Sigmoid colon (tissue), 7 donors: ENCODE measurements around the gene DBT. TPM values are rescaled to one million over a fixed set of nuclear protein-coding genes. Genes with fewer than 3 reads are reported as not detected.
"Not testable (repeated sequence)": the region's sequence is repeated elsewhere in the genome, so short reads cannot be mapped to it uniquely, and the experiment has no call there.

Experiments
- DNase-seq: peaks from one replicate; pipeline ENCODE4 v3.0.0-alpha.2; 2019
- H3K27ac ChIP-seq, 4 donors: fragments of 200-600 bp; sonication (generic); one replicate each; pipeline ENCODE4 v1.5.1; 2016 to 2019; ENCODE audit warnings: mild to moderate bottlenecking in 1 of 4
- H3K27me3 ChIP-seq, 3 donors: fragments of 200-600 bp; sonication (generic); one replicate each; pipeline ENCODE4 v1.5.1; 2019; ENCODE audit warnings: mild to moderate bottlenecking in 1 of 3
- H3K36me3 ChIP-seq, 4 donors: fragments of 200-600 bp; sonication (generic); one replicate each; pipeline ENCODE4 v1.5.1; 2016 to 2019
- H3K4me1 ChIP-seq, 4 donors: fragments of 200-600 bp; sonication (generic); one replicate each; pipeline ENCODE4 v1.5.1; 2017 to 2019
- H3K4me3 ChIP-seq, 4 donors: fragments of 200-600 bp; sonication (generic); one replicate each; pipeline ENCODE4 v1.5.1; 2017 to 2019; ENCODE audit warnings: mild to moderate bottlenecking in 2 of 4, moderate library complexity in 1 of 4
- H3K9me3 ChIP-seq, 4 donors: fragments of 200-600 bp in 3 of 4; sonication (generic) in 3 of 4; one replicate each; pipeline versions ENCODE4 v1.5.1 to v1.6.1; 2013 to 2019
- EP300 ChIP-seq, 4 donors: sonication (generic); formaldehyde crosslinking; IDR thresholded peaks; one replicate each; pipeline ENCODE4 v1.6.1; 2017; ENCODE audit warnings: antibody characterized with exemption in 4 of 4
- POLR2A ChIP-seq, 2 donors: fragments of 450-650 bp; IDR thresholded peaks; one replicate each; pipeline ENCODE4 v1.6.1; 2016; ENCODE audit warnings: antibody characterized with exemption in 2 of 2, mild to moderate bottlenecking in 2 of 2, moderate library complexity in 2 of 2
- POLR2AphosphoS5 ChIP-seq, 4 donors: sonication (generic); formaldehyde crosslinking; IDR thresholded peaks; one replicate each; pipeline ENCODE4 v1.6.1; 2017; ENCODE audit warnings: antibody characterized with exemption in 4 of 4
- WGBS, 2 donors: extraction: QIAGEN DNeasy Blood & Tissue Kit; methylation state at CpG; one replicate each; pipeline ENCODE4 v1.1.7; 2013; 5-methylcytosine and 5-hydroxymethylcytosine counted together
- intact Hi-C: fragments of 100-400 bp; cut with DNase I; formaldehyde crosslinking; loops from one replicate; pipeline ENCODE4 v1.15.1; 2023
- polyA plus RNA-seq, 3 donors: library from polyadenylated mRNA; stranded (reverse); fragments of 200-250 nt; gene quantifications; one replicate each; pipeline ENCODE4 v1.2.3, GENCODE V29; 2013
- total RNA-seq, 4 donors: library from RNA; depleted of rRNA; stranded (reverse); fragments of >200 nt; gene quantifications; one replicate each; pipeline ENCODE4 v1.1.0, GENCODE V29; 2016
- TF ChIP-seq, protein P1 (sequence below), 4 experiments: fragments of 450-650 bp in 3 of 4; fragments of 200-600 bp in 1 of 4; IDR thresholded peaks; one replicate each; pipeline ENCODE4 v1.5.1; 2016 to 2019; ENCODE audit warnings: antibody characterized with exemption in 4 of 4, mild to moderate bottlenecking in 3 of 4, moderate library complexity in 2 of 4
- donor health status: healthy with polysubstance abuse.
- donor health status: Bipolar disorder and iron deficiency.
- donor health status: healthy.

DBT gene
- total and polyA plus RNA-seq, 7 donors = 3.0 to 14.3 (median 8.8) TPM

DNA sequence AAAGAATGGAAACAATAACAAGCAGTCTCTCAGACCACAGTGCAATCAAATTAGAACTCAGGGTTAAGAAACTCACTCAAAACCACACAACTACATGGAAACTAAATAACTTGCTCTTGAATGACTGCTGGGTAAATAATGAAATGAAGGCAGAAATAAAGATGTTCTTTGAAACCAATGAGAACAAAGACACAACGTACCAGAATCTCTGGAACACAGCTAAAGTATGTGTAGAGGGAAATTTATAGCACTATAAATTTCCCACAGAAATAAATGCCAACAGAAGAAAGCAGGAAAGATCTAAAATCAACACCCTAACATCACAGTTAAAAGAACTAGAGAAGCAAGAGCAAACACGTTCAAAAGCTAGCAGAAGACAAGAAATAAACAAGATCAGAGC, 46.9 kb downstream of the DBT start:
- not testable (repeated sequence) for H3K9me3 ChIP-seq, H3K27me3 ChIP-seq, DNase-seq
- H3K27ac ChIP-seq = peak overlapping the region in 3 of 4 donors; percentile 73 to 79 (median 73)
- H3K36me3 ChIP-seq = peaks cover 0 to 45% (median 6%) of the 10 kb centered on the region in 4 donors
- peak overlapping the region in 1 of 4 donors; percentile 4 for H3K4me3 ChIP-seq
- TF ChIP-seq EP300 (IDR thresholded peaks at IDR 0.05) (peak; percentile 49 to 91 (median 72)), POLR2AphosphoS5 (IDR thresholded peaks at IDR 0.05) (peak; percentile 47 to 89 (median 68))
- intact Hi-C loops = loop anchor here (2.0 to 5.0 kb wide), 2 partner anchors 70 to 160 kb away; partner anchors contain the start of genes SASS6 and TRMT13
- peaks cover 0 to 49% (median 26%) of the 10 kb centered on the region in 4 donors for H3K4me1 ChIP-seq
- 62 to 81% methylated on average over 2 of the region's 2 CpGs for WGBS, 2 donors

DNA sequence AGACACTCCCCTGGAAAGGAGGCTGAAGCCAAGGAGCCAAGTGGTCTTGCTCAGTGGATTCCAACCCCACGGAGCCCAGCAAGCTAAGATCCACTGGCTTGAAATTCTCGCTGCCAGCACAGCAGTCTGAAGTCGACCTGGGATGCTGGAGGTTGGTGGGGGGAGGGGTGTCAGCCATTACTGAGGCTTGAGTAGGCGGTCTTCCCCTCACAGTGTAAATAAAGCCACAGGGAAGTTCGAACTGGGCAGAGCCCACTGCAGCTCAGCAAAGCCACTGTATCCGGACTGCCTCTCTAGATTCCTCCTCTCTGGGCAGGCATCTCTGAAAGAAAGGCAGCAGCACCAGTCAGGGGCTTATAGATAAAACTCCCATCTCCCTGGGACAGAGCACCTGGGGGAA, 49.6 kb downstream of the DBT start:
- H3K4me1 ChIP-seq = peaks cover 0 to 49% (median 26%) of the 10 kb centered on the region in 4 donors
- intact Hi-C loops = loop anchor here (5.0 kb wide), 1 partner anchor 158 kb away; no protein-coding TSS in a partner anchor
- H3K9me3 ChIP-seq, H3K27me3 ChIP-seq, DNase-seq, H3K4me3 ChIP-seq: not testable (repeated sequence)
- 85 to 93% methylated on average over 6 of the region's 6 CpGs for WGBS, 2 donors
- peak overlapping the region in 3 of 4 donors; percentile 13 to 43 (median 42) for H3K27ac ChIP-seq
- peaks cover 0 to 25% (median 4%) of the 10 kb centered on the region in 4 donors for H3K36me3 ChIP-seq

DNA sequence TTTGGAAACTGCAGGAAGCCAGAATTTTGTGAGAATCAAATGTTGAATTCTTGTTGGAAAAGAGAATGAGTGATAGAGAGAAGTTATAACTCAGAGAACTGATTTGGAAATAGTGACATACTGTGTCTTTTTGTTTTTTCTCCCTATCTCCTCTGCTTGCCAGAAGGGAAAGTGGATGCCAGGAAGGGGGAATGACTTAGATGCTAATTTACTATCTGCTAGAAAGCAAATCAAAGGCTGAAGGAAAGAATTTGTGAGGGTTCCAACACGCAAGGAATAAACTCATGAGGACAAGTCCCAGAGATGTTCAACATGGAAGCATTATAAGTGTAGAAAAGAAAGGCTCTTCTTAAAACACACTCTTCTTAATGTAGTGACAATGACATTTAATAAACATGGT, 51.0 kb downstream of the DBT start:
- peak overlapping the region in 1 of 4 donors; percentile 1 for H3K27ac ChIP-seq
- H3K36me3 ChIP-seq = peaks cover 0 to 22% (median 6%) of the 10 kb centered on the region in 4 donors
- 97 to 98% methylated on average over 1 of the region's 1 CpG for WGBS, 2 donors
- no peak for DNase-seq
- no peaks in the 10 kb centered on the region for H3K9me3 ChIP-seq
- intact Hi-C loops = no loop called here
- TF ChIP-seq POLR2A (IDR thresholded peaks at IDR 0.05) = no peak
- TF ChIP-seq POLR2AphosphoS5 (IDR thresholded peaks at IDR 0.05) = peak in 2 of 4 donors; percentile 27 to 32
- H3K4me1 ChIP-seq = peaks cover 0 to 45% (median 26%) of the 10 kb centered on the region in 4 donors
- no peak overlapping the region for H3K4me3 ChIP-seq
- no peaks in the 10 kb centered on the region for H3K27me3 ChIP-seq

DNA sequence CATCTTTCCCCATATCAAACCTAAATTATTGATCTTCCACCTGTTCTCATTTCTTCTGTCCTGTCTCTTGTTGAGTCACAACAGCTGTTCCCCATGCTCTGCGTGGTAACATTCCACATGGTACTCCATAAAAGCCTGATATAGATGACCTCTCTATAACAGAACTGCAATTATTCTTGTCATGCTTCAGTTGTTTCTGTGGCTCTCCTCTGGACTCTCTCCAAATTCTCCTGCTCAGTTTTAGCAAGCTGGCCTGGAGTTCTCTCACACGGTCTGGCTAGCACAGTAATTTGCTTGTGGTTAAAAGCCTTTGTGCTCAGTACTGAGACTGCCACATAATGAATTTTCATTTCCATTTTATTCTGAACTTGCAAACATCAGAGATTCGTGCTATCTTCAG, 61.0 kb downstream of the DBT start:
- Histone ChIP-seq H3K36me3 (no peaks in the 10 kb centered on the region), H3K27ac (peak overlapping the region in 3 of 4 donors; percentile 68 to 77 (median 72)), H3K4me1 (peaks cover 0 to 29% (median 22%) of the 10 kb centered on the region in 4 donors), H3K27me3 (no peaks in the 10 kb centered on the region), H3K4me3 (no peak overlapping the region), H3K9me3 (no peaks in the 10 kb centered on the region)
- intact Hi-C loops = loop anchor here (10.0 kb wide), 1 partner anchor 54 kb away; the partner anchor contains the start of genes SASS6 and TRMT13
- DNase-seq = peak; percentile 67
- 73 to 77% methylated on average over 3 of the region's 3 CpGs for WGBS, 2 donors
- TF ChIP-seq EP300 (IDR thresholded peaks at IDR 0.05) (no peak), POLR2AphosphoS5 (IDR thresholded peaks at IDR 0.05) (peak in 3 of 4 donors; percentile 16 to 57 (median 48))

DNA sequence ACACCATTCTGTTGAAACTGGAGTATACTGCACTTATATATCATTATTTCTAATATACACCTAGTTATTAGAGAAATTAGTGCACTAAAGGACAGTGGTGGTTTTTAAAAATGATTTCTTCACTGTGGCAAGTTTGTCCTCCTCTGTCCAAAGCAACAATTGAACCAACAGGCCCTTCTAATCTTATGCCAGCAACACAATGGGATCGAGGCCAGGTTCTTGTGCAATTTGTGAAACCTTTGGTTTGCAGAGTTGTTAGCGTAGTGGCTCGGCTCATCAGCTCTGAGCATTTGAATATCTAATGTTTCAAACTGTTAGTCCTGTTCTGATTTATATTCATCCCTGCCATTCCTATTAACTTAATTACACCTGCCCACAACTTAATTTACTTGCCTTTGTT, 61.7 kb downstream of the DBT start:
- intact Hi-C loops = loop anchor here (10.0 kb wide), 1 partner anchor 53 kb away; the partner anchor contains the start of genes SASS6 and TRMT13
- TF ChIP-seq, protein P1, sequence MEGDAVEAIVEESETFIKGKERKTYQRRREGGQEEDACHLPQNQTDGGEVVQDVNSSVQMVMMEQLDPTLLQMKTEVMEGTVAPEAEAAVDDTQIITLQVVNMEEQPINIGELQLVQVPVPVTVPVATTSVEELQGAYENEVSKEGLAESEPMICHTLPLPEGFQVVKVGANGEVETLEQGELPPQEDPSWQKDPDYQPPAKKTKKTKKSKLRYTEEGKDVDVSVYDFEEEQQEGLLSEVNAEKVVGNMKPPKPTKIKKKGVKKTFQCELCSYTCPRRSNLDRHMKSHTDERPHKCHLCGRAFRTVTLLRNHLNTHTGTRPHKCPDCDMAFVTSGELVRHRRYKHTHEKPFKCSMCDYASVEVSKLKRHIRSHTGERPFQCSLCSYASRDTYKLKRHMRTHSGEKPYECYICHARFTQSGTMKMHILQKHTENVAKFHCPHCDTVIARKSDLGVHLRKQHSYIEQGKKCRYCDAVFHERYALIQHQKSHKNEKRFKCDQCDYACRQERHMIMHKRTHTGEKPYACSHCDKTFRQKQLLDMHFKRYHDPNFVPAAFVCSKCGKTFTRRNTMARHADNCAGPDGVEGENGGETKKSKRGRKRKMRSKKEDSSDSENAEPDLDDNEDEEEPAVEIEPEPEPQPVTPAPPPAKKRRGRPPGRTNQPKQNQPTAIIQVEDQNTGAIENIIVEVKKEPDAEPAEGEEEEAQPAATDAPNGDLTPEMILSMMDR (IDR thresholded peaks at IDR 0.05) = no peak
- TF ChIP-seq POLR2AphosphoS5 (IDR thresholded peaks at IDR 0.05) = peak in 1 of 4 donors; percentile 35
- Histone ChIP-seq H3K4me3 (no peak overlapping the region), H3K27ac (peak overlapping the region in 3 of 4 donors; percentile 68 to 77 (median 72)), H3K27me3 (no peaks in the 10 kb centered on the region), H3K36me3 (no peaks in the 10 kb centered on the region), H3K4me1 (peaks cover 0 to 29% (median 22%) of the 10 kb centered on the region in 4 donors), H3K9me3 (no peaks in the 10 kb centered on the region)
- 90% methylated on average over 3 of the region's 3 CpGs for WGBS, 2 donors
- DNase-seq = peak; percentile 81

DNA sequence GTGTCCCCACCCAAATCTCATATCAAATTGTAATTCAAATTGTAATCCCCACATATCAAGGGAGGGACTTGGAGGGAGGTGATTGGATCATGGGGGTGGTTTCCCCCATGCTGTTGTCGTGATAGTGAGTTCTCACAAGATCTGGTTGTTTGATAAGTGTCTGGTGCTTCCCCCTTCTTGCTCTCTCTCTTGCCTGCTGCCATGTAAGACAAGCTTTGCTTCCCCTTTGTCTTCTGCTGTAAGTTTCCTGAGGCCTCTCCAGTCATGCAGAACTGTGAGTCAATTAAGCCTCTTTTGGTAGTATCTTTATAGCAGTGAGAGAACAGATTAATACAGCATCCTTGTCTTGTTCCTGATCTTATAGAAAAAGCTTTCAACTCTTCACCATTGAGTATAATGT, 65.1 kb downstream of the DBT start:
- intact Hi-C loops = loop anchor here (10.0 kb wide), 1 partner anchor 50 kb away; the partner anchor contains the start of genes SASS6 and TRMT13
- 35 to 78% methylated on average over 1 of the region's 1 CpG for WGBS, 2 donors

More for the DNA sequence above, 65.1 kb downstream of the DBT start:
- no peak overlapping the region for H3K27ac ChIP-seq
- H3K9me3 ChIP-seq = no peaks in the 10 kb centered on the region
- peaks cover 0 to 21% (median 18%) of the 10 kb centered on the region in 4 donors for H3K4me1 ChIP-seq
- DNase-seq = no peak
- H3K4me3 ChIP-seq = no peak overlapping the region
- no peaks in the 10 kb centered on the region for H3K36me3 ChIP-seq
- TF ChIP-seq, protein P1 (IDR thresholded peaks at IDR 0.05) = no peak
- TF ChIP-seq EP300 (IDR thresholded peaks at IDR 0.05) (no peak), POLR2A (IDR thresholded peaks at IDR 0.05) (no peak), POLR2AphosphoS5 (IDR thresholded peaks at IDR 0.05) (no peak)
- H3K27me3 ChIP-seq = no peaks in the 10 kb centered on the region
